Chondrocyte (in vitro differentiated cells): Measurements from ENCODE around the gene NCAM1. TPM values are rescaled to one million over a fixed set of nuclear protein-coding genes. Genes with fewer than 3 reads are reported as not detected.

Experiments used
- DNase-seq: peaks from one replicate; pipeline ENCODE4 v3.0.0; 2021; ENCODE audit warnings: mixed read lengths, low spot score
- H3K27ac Mint-ChIP-seq: one replicate; pipeline ENCODE4 v1.8.0; 2021; ENCODE audit warnings: mild to moderate bottlenecking, moderate library complexity, mixed read lengths; ENCODE audit not compliant: unreplicated experiment
- H3K27me3 Mint-ChIP-seq: 2 replicates; pipeline ENCODE4 v1.8.0; 2021; ENCODE audit warnings: low read depth, mixed read lengths
- H3K36me3 Mint-ChIP-seq: 2 replicates; pipeline ENCODE4 v1.8.0; 2021; ENCODE audit warnings: low read depth, mixed read lengths
- H3K4me1 Mint-ChIP-seq: 2 replicates; pipeline ENCODE4 v1.8.0; 2021; ENCODE audit warnings: low read depth, mild to moderate bottlenecking, mixed read lengths
- H3K4me3 Mint-ChIP-seq: one replicate; pipeline ENCODE4 v1.8.0; 2021; ENCODE audit warnings: mild to moderate bottlenecking, moderate library complexity, mixed read lengths; ENCODE audit not compliant: unreplicated experiment
- H3K9me3 Mint-ChIP-seq: 2 replicates; pipeline ENCODE4 v1.8.0; 2021; ENCODE audit warnings: low read depth, mixed read lengths
- total RNA-seq: library from RNA; stranded (reverse); gene quantifications from 3 replicates; pipeline ENCODE4 v1.2.1, GENCODE V29; 2021
- TF ChIP-seq, protein P1 (sequence below): fragments of 200-600 bp; sonication (generic); IDR thresholded peaks from 2 replicates; pipeline ENCODE4 v1.5.0; 2021; ENCODE audit warnings: antibody characterized with exemption, mild to moderate bottlenecking, moderate library complexity

The NCAM1 gene
- total RNA-seq, 1 donor from 2014 or later, result 3.9 TPM

- no peaks in the 10 kb centered on the region for H3K4me1 Mint-ChIP-seq
- TF ChIP-seq, protein P1, sequence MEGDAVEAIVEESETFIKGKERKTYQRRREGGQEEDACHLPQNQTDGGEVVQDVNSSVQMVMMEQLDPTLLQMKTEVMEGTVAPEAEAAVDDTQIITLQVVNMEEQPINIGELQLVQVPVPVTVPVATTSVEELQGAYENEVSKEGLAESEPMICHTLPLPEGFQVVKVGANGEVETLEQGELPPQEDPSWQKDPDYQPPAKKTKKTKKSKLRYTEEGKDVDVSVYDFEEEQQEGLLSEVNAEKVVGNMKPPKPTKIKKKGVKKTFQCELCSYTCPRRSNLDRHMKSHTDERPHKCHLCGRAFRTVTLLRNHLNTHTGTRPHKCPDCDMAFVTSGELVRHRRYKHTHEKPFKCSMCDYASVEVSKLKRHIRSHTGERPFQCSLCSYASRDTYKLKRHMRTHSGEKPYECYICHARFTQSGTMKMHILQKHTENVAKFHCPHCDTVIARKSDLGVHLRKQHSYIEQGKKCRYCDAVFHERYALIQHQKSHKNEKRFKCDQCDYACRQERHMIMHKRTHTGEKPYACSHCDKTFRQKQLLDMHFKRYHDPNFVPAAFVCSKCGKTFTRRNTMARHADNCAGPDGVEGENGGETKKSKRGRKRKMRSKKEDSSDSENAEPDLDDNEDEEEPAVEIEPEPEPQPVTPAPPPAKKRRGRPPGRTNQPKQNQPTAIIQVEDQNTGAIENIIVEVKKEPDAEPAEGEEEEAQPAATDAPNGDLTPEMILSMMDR, result no peak
Measured at GRCh38 chr11:113242060-113242459, 280.8 kb downstream of the NCAM1 start.

GRCh38 chr11:113242767-113243397 is 281.7 kb downstream of the NCAM1 start:
- Mint-ChIP-seq H3K27ac (no peak overlapping the region), H3K36me3 (no peaks in the 10 kb centered on the region), H3K4me3 (no peak overlapping the region), H3K4me1 (no peaks in the 10 kb centered on the region), H3K27me3 (no peaks in the 10 kb centered on the region), H3K9me3 (no peaks in the 10 kb centered on the region)
- DNase-seq, result no peak
- TF ChIP-seq, protein P1, result no peak

More at GRCh38 chr11:113242060-113242459, 280.8 kb downstream of the NCAM1 start:
- H3K27ac Mint-ChIP-seq, result no peak overlapping the region
- H3K9me3 Mint-ChIP-seq, result no peaks in the 10 kb centered on the region
- H3K36me3 Mint-ChIP-seq, result no peaks in the 10 kb centered on the region
- no peak for DNase-seq
- no peak overlapping the region for H3K4me3 Mint-ChIP-seq
- H3K27me3 Mint-ChIP-seq, result no peaks in the 10 kb centered on the region

GRCh38 chr11:113243696-113244095 is 282.5 kb downstream of the NCAM1 start:
- H3K36me3 Mint-ChIP-seq, result no peaks in the 10 kb centered on the region
- H3K27me3 Mint-ChIP-seq, result no peaks in the 10 kb centered on the region
- H3K4me3 Mint-ChIP-seq, result no peak overlapping the region
- H3K9me3 Mint-ChIP-seq, result no peaks in the 10 kb centered on the region
- H3K4me1 Mint-ChIP-seq, result no peaks in the 10 kb centered on the region
- DNase-seq, result no peak
- no peak overlapping the region for H3K27ac Mint-ChIP-seq
- TF ChIP-seq, protein P1, result no peak

GRCh38 chr11:113245216-113245615 is 284.0 kb downstream of the NCAM1 start:
- TF ChIP-seq, protein P1, result no peak
- no peak overlapping the region for H3K4me3 Mint-ChIP-seq
- no peaks in the 10 kb centered on the region for H3K27me3 Mint-ChIP-seq
- H3K4me1 Mint-ChIP-seq, result no peaks in the 10 kb centered on the region
- no peaks in the 10 kb centered on the region for H3K9me3 Mint-ChIP-seq
- no peak overlapping the region for H3K27ac Mint-ChIP-seq
- H3K36me3 Mint-ChIP-seq, result no peaks in the 10 kb centered on the region
- no peak for DNase-seq

DNA sequence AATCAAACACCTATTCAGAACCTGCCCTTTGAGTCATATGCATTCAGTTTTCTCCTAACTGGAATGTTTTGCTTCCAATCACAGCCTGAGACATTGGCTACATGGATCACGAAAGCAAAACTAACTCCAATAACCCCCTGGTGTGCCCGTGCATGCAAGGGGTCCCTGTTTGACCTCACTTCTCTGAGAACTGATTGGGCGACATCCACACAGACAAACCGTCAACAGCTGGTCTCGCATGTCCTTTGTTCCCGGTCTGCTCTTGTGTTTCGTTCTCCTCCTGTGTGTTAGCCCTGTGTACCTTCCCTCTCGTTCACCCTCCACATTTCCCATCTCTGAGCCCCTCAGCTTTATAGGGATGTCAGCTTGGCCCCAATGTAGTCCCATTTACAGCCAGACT is 286.0 kb downstream of the NCAM1 start:
- TF ChIP-seq, protein P1, result no peak
- no peaks in the 10 kb centered on the region for H3K36me3 Mint-ChIP-seq
- no peaks in the 10 kb centered on the region for H3K9me3 Mint-ChIP-seq
- no peak overlapping the region for H3K4me3 Mint-ChIP-seq
- no peaks in the 10 kb centered on the region for H3K4me1 Mint-ChIP-seq
- H3K27me3 Mint-ChIP-seq, result no peaks in the 10 kb centered on the region
- no peak overlapping the region for H3K27ac Mint-ChIP-seq
- no peak for DNase-seq
